ENCODE data around the gene IFNL1.
"Not testable (repeated sequence)": the region's sequence is repeated elsewhere in the genome, so short reads cannot be mapped to it uniquely, and the experiment has no call there.

DNA sequence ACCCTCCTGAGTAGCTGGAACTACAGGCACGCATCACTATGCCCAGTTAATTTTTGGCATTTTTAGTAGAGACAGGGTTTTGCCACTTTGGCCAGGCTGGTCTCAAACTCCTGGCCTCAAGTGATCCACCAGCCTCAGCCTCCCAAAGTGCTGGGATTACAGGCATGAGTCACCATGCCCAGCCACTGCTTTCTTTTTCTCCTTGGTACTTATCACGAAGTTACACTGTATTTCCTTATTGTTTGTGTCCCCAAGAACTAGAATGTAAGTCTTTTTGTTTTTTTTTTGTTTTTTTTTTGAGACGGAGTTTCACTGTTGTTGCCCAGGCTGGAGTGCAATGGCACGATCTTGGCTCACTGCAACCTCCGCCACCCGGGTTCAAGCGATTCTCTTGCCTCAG, 43.9 kb downstream of the IFNL1 start:
- TF ChIP-seq, protein P1, sequence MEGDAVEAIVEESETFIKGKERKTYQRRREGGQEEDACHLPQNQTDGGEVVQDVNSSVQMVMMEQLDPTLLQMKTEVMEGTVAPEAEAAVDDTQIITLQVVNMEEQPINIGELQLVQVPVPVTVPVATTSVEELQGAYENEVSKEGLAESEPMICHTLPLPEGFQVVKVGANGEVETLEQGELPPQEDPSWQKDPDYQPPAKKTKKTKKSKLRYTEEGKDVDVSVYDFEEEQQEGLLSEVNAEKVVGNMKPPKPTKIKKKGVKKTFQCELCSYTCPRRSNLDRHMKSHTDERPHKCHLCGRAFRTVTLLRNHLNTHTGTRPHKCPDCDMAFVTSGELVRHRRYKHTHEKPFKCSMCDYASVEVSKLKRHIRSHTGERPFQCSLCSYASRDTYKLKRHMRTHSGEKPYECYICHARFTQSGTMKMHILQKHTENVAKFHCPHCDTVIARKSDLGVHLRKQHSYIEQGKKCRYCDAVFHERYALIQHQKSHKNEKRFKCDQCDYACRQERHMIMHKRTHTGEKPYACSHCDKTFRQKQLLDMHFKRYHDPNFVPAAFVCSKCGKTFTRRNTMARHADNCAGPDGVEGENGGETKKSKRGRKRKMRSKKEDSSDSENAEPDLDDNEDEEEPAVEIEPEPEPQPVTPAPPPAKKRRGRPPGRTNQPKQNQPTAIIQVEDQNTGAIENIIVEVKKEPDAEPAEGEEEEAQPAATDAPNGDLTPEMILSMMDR (IDR thresholded peaks at IDR 0.05; ENCODE audit: low read length) = not testable (repeated sequence)
- not testable (repeated sequence) for TF ChIP-seq EZH2 (IDR thresholded peaks at IDR 0.05; ENCODE audit: borderline replicate concordance, low read length)

Measured in OCI-LY1 (cell line).